ENCODE measurements around the gene SLC15A2. TPM values are rescaled to one million over a fixed set of nuclear protein-coding genes. Genes with fewer than 3 reads are reported as not detected.

Gene SLC15A2
- polyA plus RNA-seq, 1 experiment: 0.11 TPM

- H3K4me3 ChIP-seq (ENCODE audit: low read depth, low read length): no peak overlapping the region
- H3K27me3 ChIP-seq (ENCODE audit: control insufficient read depth, insufficient read depth, low read length): no peaks in the 10 kb centered on the region
- CTCF ChIA-PET: no interaction called here
- no peaks in the 10 kb centered on the region for H3K36me3 ChIP-seq (ENCODE audit: control insufficient read depth, insufficient read depth, low read length)
- TF ChIP-seq, protein P1, sequence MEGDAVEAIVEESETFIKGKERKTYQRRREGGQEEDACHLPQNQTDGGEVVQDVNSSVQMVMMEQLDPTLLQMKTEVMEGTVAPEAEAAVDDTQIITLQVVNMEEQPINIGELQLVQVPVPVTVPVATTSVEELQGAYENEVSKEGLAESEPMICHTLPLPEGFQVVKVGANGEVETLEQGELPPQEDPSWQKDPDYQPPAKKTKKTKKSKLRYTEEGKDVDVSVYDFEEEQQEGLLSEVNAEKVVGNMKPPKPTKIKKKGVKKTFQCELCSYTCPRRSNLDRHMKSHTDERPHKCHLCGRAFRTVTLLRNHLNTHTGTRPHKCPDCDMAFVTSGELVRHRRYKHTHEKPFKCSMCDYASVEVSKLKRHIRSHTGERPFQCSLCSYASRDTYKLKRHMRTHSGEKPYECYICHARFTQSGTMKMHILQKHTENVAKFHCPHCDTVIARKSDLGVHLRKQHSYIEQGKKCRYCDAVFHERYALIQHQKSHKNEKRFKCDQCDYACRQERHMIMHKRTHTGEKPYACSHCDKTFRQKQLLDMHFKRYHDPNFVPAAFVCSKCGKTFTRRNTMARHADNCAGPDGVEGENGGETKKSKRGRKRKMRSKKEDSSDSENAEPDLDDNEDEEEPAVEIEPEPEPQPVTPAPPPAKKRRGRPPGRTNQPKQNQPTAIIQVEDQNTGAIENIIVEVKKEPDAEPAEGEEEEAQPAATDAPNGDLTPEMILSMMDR (IDR thresholded peaks at IDR 0.05; ENCODE audit: insufficient read depth, low read depth, low read length): no peak
- POLR2A ChIA-PET: no interaction called here
- DNase-seq (ENCODE audit: low read depth): no peak
Measured at GRCh38 chr3:121948641-121949040, 54.4 kb downstream of the SLC15A2 start.

DNA sequence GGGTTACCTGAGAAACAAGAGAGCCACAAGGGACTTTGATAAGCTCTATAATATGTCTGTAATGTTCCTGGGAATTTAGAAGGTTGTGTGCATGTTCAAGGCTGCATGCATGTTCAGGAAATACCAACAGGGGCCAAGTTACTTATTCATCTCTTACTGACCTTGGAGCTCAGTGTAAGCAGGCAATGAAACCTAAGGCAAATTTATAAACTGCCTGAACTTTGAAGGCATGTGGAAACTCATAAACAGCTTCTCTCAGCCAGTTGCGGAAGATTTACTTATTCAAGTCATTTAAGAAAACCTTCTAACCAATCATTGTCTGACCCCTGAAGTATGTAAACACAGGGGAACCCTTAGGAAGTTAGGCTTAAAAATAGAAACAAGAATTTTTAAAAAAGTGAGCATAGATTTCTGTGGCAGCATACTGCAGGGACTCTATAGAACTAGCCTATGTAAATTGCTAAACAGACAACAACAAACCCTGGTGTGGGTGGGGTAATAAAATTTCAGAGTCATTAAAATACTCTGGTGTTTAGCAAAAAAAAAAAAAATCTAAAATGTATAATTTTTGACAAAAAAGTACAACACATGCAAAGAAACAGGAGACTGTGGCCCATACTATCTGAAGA, 57.2 kb downstream of the SLC15A2 start:
- no peak for DNase-seq (ENCODE audit: low read depth)
- ChIA-PET CTCF (no interaction called here), POLR2A (no interaction called here)
- Histone ChIP-seq H3K4me3 (ENCODE audit: low read depth, low read length) (no peak overlapping the region), H3K27me3 (ENCODE audit: control insufficient read depth, insufficient read depth, low read length) (no peaks in the 10 kb centered on the region), H3K36me3 (ENCODE audit: control insufficient read depth, insufficient read depth, low read length) (no peaks in the 10 kb centered on the region)
- TF ChIP-seq, protein P1 (IDR thresholded peaks at IDR 0.05; ENCODE audit: insufficient read depth, low read depth, low read length): no peak

- ChIA-PET POLR2A (no interaction called here), CTCF (no interaction called here)
- no peak for DNase-seq (ENCODE audit: low read depth)
- no peak overlapping the region for H3K4me3 ChIP-seq (ENCODE audit: low read depth, low read length)
- no peaks in the 10 kb centered on the region for H3K36me3 ChIP-seq (ENCODE audit: control insufficient read depth, insufficient read depth, low read length)
- no peaks in the 10 kb centered on the region for H3K27me3 ChIP-seq (ENCODE audit: control insufficient read depth, insufficient read depth, low read length)
- TF ChIP-seq, protein P1 (IDR thresholded peaks at IDR 0.05; ENCODE audit: insufficient read depth, low read depth, low read length): no peak
Measured at GRCh38 chr3:121956363-121956762, 62.2 kb downstream of the SLC15A2 start.

DNA sequence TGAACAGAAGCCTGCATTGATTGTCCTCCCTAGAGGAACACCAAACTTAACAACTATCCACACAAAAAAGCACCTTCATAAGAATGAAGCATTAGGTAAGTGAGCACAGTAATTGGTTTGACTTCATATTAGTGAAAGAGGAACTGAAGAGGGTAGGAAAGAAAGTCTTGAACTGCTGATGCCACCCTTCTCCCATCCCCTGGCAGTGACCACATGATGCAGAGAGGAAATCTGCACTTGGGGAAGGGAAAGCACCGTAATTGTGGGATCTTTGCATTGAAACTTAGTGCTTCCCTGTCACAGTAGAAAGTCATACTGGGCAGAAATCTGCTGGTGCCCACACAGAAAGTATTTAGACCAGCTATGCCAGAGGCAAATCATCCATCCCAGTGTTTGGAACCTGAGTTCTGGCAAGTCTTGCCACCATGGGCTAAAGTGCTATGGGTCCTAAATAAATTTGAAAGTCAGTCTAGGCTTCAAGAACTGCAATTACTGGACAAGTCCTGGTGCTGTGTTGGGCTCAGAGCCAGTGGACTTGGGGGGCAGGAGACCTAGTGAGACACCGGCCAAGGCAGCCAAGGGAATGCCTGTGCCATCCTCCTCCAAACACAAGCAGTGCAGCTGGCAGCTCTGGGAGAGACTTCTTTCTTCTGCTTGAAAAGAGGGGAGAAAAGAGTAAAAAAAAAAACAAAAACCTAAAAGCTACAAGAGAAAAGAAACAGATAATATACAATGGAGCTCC, 63.6 kb downstream of the SLC15A2 start:
- TF ChIP-seq, protein P1 (IDR thresholded peaks at IDR 0.05; ENCODE audit: insufficient read depth, low read depth, low read length): no peak
- Histone ChIP-seq H3K36me3 (ENCODE audit: control insufficient read depth, insufficient read depth, low read length) (no peaks in the 10 kb centered on the region), H3K27me3 (ENCODE audit: control insufficient read depth, insufficient read depth, low read length) (peaks cover 3% of the 10 kb centered on the region; the same call in 1 of the 2 replicates), H3K4me3 (ENCODE audit: low read depth, low read length) (no peak overlapping the region)
- POLR2A ChIA-PET: no interaction called here
- no peak for DNase-seq (ENCODE audit: low read depth)
- CTCF ChIA-PET: no interaction called here

DNA sequence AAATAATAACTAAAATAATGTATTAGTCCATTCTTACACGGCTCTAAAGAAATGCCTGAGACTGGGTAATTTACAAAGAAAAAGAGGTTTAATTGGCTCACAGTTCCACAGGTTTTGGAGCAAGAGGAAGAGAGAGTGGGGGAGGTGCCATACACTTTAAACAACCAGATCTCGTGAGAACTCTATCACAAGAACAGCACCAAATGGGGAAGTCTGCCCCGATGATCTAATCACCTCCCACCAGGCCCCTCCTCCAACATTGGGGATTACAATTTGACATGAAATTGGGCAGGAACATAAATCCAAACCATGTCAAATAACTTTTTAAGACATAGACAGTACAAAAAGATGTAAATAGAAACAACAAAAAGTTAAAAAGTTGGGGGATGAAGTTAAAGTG, 64.6 kb downstream of the SLC15A2 start:
- Histone ChIP-seq H3K4me3 (ENCODE audit: low read depth, low read length) (no peak overlapping the region), H3K27me3 (ENCODE audit: control insufficient read depth, insufficient read depth, low read length) (peaks cover 3% of the 10 kb centered on the region; the same call in 1 of the 2 replicates), H3K36me3 (ENCODE audit: control insufficient read depth, insufficient read depth, low read length) (no peaks in the 10 kb centered on the region)
- CTCF ChIA-PET: no interaction called here
- DNase-seq (ENCODE audit: low read depth): no peak
- POLR2A ChIA-PET: no interaction called here
- TF ChIP-seq, protein P1 (IDR thresholded peaks at IDR 0.05; ENCODE audit: insufficient read depth, low read depth, low read length): no peak
